SU-DHL-6 (cell line): ENCODE data around the gene HOTAIR.

Experiments
- EZH2phosphoT487 ChIP-seq: fragments of 200-600 bp; sonication (generic), shearing (Covaris generic); conservative IDR thresholded peaks from 2 replicates; pipeline ENCODE4 v1.6.1; 2018; ENCODE audit warnings: mild to moderate bottlenecking, antibody characterized with exemption, low read length, moderate library complexity, mixed read lengths
- TF ChIP-seq, protein P1 (sequence below): fragments of 200-600 bp; sonication (generic); IDR thresholded peaks from one replicate; pipeline ENCODE4 v1.5.1; 2017; ENCODE audit warnings: antibody characterized with exemption, mild to moderate bottlenecking, low read length, moderate library complexity; ENCODE audit not compliant: insufficient read depth, poor library complexity, severe bottlenecking

DNA sequence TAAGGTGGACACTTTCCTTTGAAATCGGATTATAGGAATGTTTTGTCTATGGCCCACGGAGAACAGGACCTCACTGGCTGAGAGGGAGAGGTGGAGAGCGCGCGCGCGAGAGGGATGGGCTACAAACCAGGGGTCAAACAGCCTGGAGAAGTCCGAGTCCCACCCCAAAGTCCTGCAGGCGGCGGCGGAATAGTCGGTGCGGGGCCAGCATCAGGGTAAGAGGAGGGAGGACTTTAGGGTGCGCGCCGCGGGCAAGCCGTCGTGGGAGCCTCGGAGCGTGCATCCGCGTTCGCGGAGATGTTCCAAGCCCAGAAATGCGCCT lies 30.7 kb upstream of the HOTAIR start:
- TF ChIP-seq, protein P1, sequence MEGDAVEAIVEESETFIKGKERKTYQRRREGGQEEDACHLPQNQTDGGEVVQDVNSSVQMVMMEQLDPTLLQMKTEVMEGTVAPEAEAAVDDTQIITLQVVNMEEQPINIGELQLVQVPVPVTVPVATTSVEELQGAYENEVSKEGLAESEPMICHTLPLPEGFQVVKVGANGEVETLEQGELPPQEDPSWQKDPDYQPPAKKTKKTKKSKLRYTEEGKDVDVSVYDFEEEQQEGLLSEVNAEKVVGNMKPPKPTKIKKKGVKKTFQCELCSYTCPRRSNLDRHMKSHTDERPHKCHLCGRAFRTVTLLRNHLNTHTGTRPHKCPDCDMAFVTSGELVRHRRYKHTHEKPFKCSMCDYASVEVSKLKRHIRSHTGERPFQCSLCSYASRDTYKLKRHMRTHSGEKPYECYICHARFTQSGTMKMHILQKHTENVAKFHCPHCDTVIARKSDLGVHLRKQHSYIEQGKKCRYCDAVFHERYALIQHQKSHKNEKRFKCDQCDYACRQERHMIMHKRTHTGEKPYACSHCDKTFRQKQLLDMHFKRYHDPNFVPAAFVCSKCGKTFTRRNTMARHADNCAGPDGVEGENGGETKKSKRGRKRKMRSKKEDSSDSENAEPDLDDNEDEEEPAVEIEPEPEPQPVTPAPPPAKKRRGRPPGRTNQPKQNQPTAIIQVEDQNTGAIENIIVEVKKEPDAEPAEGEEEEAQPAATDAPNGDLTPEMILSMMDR, result no peak
- no peak for TF ChIP-seq EZH2phosphoT487
